ENCODE results near the gene ZFP82. TPM values are rescaled to one million over a fixed set of nuclear protein-coding genes. Genes with fewer than 3 reads are reported as not detected.

Gene ZFP82
- 4.6 and 4.9 TPM in 2 replicates for total RNA-seq

GRCh38 chr19:36418287-36419001 lies at the start of gene ZFP82:
Gene ZFP82 (minus strand): TSS chr19:36418644. CDS start chr19:36409789, 8,855 bp downstream.

DNA sequence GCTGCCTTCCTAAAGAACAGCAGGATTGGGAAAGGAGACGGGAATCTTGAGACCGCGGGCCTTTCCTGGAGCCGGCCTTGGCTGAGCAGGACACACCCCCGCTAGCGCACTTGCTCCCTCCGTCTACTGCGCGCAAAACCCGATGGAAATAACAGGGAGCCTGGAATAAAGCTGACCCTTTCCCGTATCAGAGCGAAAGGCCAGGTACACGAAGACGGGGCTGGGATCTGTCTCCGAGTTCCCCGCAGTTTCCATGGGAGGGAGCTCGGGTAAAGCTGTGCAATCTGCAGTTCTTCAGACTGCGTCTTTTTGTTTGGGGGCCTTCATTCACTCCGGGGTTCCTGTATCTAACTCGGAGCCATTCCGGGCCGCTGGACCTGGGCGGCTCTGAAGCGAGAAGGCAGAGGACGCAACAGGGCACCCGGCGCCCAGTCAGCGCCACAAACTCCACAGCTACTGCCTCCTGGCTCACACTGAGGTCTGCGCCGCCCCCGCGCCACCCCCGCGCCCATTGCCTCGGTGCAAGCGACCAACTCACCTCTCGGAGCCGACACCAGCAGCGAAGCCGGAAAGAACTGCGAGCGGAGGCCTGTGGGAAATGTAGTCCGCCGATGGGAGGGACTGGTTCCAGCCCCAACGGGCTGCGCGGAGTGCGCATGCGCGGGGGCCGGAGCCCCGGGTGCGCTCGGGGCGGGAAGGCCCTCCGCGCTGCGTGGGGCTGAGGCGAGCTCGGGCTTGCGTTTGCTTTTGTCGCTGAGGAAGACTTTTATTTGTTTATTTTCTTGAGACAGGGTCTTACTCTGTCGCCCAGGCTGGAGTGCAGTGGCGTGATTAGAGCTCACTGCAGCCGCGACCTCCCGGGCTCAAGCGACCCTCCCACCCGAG lies 39.6 kb downstream of the ZFP82 start, which contains the start of gene ZFP14:
Gene ZFP14, minus strand, starts transcription at position 577 of the 885 bp plus-strand sequence. CDS start 11,309 bp downstream, outside the sequence.

Other genes starting within 250 kb of the ZFP82 start
- 3.9 and 4.7 TPM in 2 replicates for gene ZNF565, start 204.0 kb downstream of the ZFP82 start, total RNA-seq
- gene ZNF146, start 203.5 kb downstream of the ZFP82 start, total RNA-seq = 107 and 136 TPM in 2 replicates
- gene ZFP14, start 39.4 kb downstream of the ZFP82 start, total RNA-seq = 2.0 and 3.4 TPM in 2 replicates
- gene ZNF566, start 70.9 kb upstream of the ZFP82 start, total RNA-seq = 8.2 and 9.1 TPM in 2 replicates
- 18.1 and 20.3 TPM in 2 replicates for gene ZNF260, start 109.6 kb upstream of the ZFP82 start, total RNA-seq
- gene ZNF529, start 154.6 kb upstream of the ZFP82 start, total RNA-seq = 7.2 and 7.5 TPM in 2 replicates
- 7.3 and 7.5 TPM in 2 replicates for gene ZNF382, start 186.7 kb upstream of the ZFP82 start, total RNA-seq
- 4.6 and 7.2 TPM in 2 replicates for gene ZNF461, start 248.2 kb upstream of the ZFP82 start, total RNA-seq

Data from vein endothelial cell (primary cell).